ENCODE results near the gene CRP. TPM values are rescaled to one million over a fixed set of nuclear protein-coding genes. Genes with fewer than 3 reads are reported as not detected.

The CRP gene
- total RNA-seq, 2 experiments from 2014 or later = not detected

DNA sequence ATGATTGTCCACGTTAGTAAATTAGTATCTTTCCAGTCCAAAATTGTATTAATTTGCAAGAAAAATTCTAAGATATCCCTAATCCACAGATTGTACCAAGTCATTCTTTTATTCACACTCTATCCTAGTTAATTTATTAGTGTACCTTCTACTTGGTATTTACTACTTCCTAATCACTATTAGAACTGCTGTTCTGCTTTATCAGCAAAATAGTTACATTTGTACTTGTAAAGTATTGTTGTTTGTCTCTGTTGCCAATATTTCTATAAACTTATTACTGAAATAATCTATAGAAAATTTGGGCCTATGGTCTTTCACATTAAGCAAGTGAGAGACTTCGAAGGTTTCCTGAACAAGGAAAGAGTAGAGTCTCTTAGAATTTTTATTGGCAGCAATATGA lies 5.6 kb upstream of the CRP start:
- Mint-ChIP-seq H3K4me1 (no peaks in the 10 kb centered on the region), H3K36me3 (no peaks in the 10 kb centered on the region), H3K4me3 (no peak overlapping the region), H3K27ac (no peak overlapping the region), H3K27me3 (no peaks in the 10 kb centered on the region), H3K9me3 (peaks cover 12% of the 10 kb centered on the region)
- POLR2A ChIA-PET = no interaction called here
- ATAC-seq (ENCODE audit: low read depth) (no peak), DNase-seq (no peak)

DNA sequence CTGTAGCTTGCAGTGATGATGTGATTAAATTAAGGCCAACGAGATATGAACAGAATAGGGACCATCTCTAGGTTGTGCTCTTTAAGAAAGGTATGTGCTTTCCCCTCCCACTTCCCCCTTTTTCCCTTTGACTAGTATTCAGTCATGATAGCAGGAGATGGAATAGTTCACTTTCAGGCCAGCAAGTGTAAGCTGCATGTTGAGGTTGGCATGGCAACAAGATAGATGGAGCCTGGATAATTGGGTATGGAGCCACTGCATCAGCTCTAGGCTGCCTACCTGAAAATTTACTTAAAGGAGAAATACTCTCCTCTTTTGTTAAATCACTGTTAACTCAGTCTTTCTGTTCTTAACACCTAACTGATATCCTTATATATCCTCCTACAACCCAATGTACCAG lies 1.5 kb upstream of the CRP start:
- no peak overlapping the region for H3K4me3 Mint-ChIP-seq
- H3K36me3 Mint-ChIP-seq = no peaks in the 10 kb centered on the region
- peaks cover 3% of the 10 kb centered on the region for H3K9me3 Mint-ChIP-seq
- H3K27ac Mint-ChIP-seq = no peak overlapping the region
- POLR2A ChIA-PET = no interaction called here
- DNase-seq = no peak
- no peaks in the 10 kb centered on the region for H3K27me3 Mint-ChIP-seq
- no peak for ATAC-seq (ENCODE audit: low read depth)
- no peaks in the 10 kb centered on the region for H3K4me1 Mint-ChIP-seq

DNA sequence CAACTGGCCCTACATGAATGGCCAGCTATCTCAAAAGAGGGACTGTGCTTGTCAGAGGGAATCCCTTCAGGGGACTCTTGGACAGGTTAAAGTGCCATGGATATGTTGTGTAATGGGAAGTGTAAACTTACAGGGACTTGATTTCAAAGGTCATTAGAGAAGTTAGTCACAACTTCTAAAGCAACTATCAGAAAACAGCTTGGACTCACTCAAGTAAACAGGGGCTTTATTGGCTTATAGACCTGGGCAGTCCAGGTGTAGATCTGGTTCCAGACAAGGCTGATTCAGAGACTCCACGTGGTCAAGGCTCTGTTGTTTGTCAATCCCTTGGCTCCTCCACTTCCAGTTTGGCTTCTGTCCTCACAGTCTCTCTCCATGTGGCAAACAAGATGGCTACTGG lies 2.3 kb downstream of the CRP start:
- H3K9me3 Mint-ChIP-seq = no peaks in the 10 kb centered on the region
- H3K27me3 Mint-ChIP-seq = no peaks in the 10 kb centered on the region
- H3K4me3 Mint-ChIP-seq = no peak overlapping the region
- DNase-seq (no peak), ATAC-seq (ENCODE audit: low read depth) (no peak)
- no peak overlapping the region for H3K27ac Mint-ChIP-seq
- POLR2A ChIA-PET = no interaction called here
- no peaks in the 10 kb centered on the region for H3K36me3 Mint-ChIP-seq
- no peaks in the 10 kb centered on the region for H3K4me1 Mint-ChIP-seq

DNA sequence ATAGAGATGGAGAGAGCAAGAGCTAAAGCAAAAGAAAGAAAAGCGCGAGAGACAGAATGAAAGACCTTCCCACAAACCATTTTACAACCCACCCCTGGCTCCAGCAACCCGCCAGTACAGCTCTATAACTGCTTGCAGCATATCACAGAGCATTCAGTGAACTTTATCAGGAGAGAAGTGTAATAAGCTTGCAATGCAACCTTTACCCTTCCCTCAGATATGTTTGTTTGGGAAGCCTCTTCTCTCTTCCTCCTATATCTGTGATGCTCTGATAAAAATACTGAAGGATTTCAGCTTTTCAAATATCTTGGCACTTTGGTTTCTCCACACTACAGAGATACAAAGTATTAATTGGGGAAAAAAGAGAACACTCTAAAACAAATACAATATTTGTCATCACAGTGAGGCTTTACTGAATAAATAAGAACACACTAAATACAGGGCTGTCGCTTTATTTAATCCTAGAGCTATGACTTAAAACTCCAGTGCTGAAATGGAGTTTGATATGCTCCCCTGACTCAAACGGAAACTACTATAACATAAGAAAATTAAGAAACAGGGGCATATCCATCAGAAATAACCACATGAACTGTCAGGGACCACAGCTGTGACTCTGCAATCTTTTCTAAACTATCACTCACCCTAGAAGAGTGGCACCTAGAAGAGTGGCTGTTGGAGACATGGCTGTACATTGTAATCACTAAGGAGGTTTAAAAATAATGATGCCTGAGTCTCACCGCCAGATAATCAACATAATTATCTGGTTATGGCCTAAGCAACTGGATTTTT lies 6.7 kb downstream of the CRP start:
- H3K9me3 Mint-ChIP-seq = no peaks in the 10 kb centered on the region
- POLR2A ChIA-PET = interaction anchor here (0.6 kb wide), 1 partner anchor 395 kb away, joined by 3 read pairs; no protein-coding TSS in a partner anchor
- no peaks in the 10 kb centered on the region for H3K36me3 Mint-ChIP-seq
- no peak overlapping the region for H3K27ac Mint-ChIP-seq
- H3K4me3 Mint-ChIP-seq = no peak overlapping the region
- no peaks in the 10 kb centered on the region for H3K27me3 Mint-ChIP-seq
- ATAC-seq (ENCODE audit: low read depth) (no peak), DNase-seq (no peak)
- H3K4me1 Mint-ChIP-seq = no peaks in the 10 kb centered on the region

DNA sequence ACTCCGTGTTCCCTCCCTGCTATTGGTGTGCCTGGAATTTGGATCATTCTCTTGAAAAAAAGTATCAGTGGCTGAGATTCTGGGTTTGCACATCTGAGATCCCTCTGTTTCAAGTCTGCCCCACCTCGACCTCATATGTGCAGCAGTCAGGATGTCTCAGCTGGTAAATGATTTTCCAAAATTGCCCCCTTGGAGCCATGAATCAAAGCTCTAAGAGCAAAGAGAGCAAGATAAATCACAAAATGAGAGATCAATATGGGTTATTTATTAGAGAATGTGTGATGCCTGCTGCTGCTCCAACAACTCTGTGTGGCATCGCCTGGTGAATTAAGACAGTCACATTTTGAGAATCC lies 8.5 kb downstream of the CRP start:
- POLR2A ChIA-PET = no interaction called here
- Mint-ChIP-seq H3K4me1 (no peaks in the 10 kb centered on the region), H3K27ac (no peak overlapping the region), H3K4me3 (no peak overlapping the region), H3K27me3 (no peaks in the 10 kb centered on the region), H3K9me3 (no peaks in the 10 kb centered on the region), H3K36me3 (no peaks in the 10 kb centered on the region)
- DNase-seq = no peak
- ATAC-seq (ENCODE audit: low read depth) = no peak

DNA sequence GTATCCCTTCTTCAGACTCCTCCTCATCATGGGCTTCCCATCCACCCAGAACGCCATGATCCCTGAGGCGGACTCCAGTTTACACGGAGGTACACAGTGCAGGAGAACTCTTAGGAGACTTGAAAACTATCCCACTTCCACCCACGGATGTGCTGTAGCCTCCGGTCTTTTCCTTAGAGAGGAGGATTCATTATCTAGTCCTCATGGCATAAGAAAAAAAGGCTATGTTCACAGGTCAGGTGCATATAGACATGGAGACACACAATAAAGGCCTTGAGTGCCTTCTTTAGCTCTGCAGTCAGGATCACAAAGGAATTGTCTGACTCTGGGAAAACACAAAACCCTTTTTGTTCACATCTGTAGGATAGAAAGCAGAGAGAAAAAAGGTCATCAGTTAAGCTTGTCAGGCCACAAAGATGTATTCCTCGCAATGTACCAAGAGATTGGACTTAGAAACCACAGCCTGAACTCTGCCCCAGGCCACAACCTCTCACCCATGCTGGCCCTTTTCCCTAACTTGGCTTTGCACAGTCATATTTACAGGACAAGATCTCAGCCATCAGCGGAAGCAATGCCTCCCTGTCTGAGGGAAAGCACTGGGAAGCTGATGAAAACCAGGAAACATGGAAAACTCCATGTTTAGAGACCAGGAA lies 9.0 kb downstream of the CRP start:
- H3K4me3 Mint-ChIP-seq = no peak overlapping the region
- no peaks in the 10 kb centered on the region for H3K4me1 Mint-ChIP-seq
- H3K27ac Mint-ChIP-seq = no peak overlapping the region
- POLR2A ChIA-PET = no interaction called here
- no peaks in the 10 kb centered on the region for H3K27me3 Mint-ChIP-seq
- no peaks in the 10 kb centered on the region for H3K9me3 Mint-ChIP-seq
- ATAC-seq (ENCODE audit: low read depth) (no peak), DNase-seq (no peak)
- H3K36me3 Mint-ChIP-seq = no peaks in the 10 kb centered on the region

DNA sequence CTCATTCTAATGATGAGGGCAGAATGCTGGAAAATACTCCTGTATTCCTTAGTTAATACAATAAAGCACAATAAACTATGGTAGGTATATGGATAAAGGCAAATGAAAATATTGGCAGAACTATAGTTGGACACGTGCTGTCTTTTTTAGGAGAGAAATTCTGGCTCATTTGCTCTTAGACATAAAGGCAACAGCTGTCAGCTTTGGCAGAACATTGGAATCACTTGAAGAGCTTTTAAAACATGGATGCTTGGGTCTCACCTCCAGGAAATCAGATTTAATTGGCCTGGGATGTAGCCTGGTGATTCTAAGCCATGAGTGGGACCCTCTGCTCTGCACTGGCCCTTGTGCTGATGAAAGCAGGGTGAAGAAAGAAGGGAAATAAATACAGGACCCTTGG lies 9.9 kb downstream of the CRP start:
- Mint-ChIP-seq H3K4me3 (no peak overlapping the region), H3K36me3 (no peaks in the 10 kb centered on the region), H3K9me3 (no peaks in the 10 kb centered on the region), H3K4me1 (no peaks in the 10 kb centered on the region), H3K27me3 (peaks cover 4% of the 10 kb centered on the region), H3K27ac (no peak overlapping the region)
- POLR2A ChIA-PET = no interaction called here
- DNase-seq (no peak), ATAC-seq (ENCODE audit: low read depth) (no peak)

DNA sequence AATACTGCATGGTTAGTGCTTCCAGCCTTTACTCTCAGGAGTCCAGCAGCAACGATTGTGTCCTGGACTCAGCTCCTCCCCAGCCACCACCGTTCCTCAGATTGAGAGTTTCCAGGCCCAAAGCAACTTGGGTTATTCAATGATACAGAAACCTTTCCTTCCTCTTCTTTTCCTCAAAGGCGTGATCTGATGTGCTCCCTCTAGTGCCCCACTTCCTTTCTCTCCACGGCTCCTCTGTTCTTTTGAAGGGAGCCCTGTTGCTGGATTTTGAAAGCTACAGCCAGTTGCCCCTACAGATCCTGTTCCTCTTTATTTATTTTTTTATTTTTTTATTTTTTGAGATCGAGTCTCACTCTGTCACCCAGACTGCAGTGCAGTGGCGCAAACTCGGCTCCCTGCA lies 14.1 kb downstream of the CRP start:
- no peak overlapping the region for H3K27ac Mint-ChIP-seq
- DNase-seq = no peak
- no peak overlapping the region for H3K4me3 Mint-ChIP-seq
- H3K27me3 Mint-ChIP-seq = peaks cover 13% of the 10 kb centered on the region
- H3K9me3 Mint-ChIP-seq = no peaks in the 10 kb centered on the region
- POLR2A ChIA-PET = no interaction called here
- no peaks in the 10 kb centered on the region for H3K36me3 Mint-ChIP-seq
- no peak for ATAC-seq (ENCODE audit: low read depth)
- H3K4me1 Mint-ChIP-seq = no peaks in the 10 kb centered on the region

DNA sequence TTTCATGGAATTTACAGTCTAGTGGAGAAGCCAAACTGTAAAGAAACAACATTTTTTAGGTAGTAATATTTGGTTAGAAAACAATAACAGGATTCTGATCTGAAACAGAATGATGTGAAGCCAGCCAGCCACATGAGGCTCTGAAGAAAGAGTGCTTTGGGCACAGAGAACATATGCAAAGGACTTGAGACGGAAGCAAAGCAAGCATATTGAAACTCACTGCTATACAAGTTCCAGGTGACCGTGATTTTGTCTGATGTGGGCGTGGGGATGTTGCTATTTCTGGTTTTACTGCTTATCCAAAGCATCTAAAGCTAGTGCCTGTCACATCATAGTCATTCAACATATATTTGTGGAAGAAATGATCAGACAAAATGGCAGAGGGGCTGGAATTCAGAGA lies 14.7 kb downstream of the CRP start:
- H3K4me1 Mint-ChIP-seq = no peaks in the 10 kb centered on the region
- H3K36me3 Mint-ChIP-seq = peaks cover 1% of the 10 kb centered on the region
- DNase-seq (no peak), ATAC-seq (ENCODE audit: low read depth) (no peak)
- no peaks in the 10 kb centered on the region for H3K9me3 Mint-ChIP-seq
- H3K27ac Mint-ChIP-seq = no peak overlapping the region
- H3K27me3 Mint-ChIP-seq = peaks cover 19% of the 10 kb centered on the region
- H3K4me3 Mint-ChIP-seq = no peak overlapping the region
- POLR2A ChIA-PET = no interaction called here

DNA sequence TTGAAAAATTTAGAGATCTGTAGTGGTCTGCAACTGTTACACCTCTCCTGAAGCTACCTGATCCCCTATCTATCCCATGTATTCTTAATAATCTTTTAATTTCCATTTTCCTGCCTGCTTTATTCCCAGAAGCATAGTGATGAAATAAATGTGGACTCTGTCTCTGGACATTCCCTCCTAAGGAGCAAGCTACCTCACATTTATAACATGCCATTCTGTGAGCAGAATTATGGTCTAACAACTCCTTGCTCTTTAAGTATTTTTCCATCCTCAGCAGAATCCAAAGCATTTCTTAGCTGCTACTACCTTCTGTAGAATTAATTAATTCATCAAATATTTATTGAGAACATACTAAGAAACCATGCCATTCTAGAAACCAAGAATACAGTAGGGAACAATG lies 15.1 kb downstream of the CRP start:
- Mint-ChIP-seq H3K9me3 (no peaks in the 10 kb centered on the region), H3K27ac (no peak overlapping the region)
- POLR2A ChIA-PET = no interaction called here

DNA sequence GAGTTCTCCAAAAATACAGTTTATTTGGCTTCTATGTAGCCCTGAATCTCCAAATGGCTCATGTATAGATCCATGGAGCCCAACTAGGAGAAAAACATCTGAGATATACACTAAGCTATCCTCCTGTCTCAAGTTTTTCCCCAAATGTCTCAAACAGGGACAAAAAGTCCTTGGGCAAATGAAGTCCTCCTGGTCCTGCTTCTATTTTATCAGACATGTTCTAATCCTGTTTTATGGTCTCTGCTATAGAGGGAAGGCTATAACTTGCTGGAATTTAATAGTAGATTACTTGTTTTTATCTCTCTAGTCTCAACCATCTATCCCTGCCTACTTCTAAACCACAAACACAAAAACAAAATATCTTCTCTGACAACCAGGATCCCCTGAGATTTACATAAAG lies 26.9 kb downstream of the CRP start:
- POLR2A ChIA-PET = no interaction called here
- Mint-ChIP-seq H3K27ac (no peak overlapping the region), H3K4me3 (no peak overlapping the region), H3K36me3 (no peaks in the 10 kb centered on the region), H3K9me3 (no peaks in the 10 kb centered on the region), H3K27me3 (peaks cover 14% of the 10 kb centered on the region), H3K4me1 (no peaks in the 10 kb centered on the region)
- no peak for DNase-seq
- no peak for ATAC-seq (ENCODE audit: low read depth)

More for the DNA sequence above, 15.1 kb downstream of the CRP start:
- Mint-ChIP-seq H3K4me3 (no peak overlapping the region), H3K4me1 (no peaks in the 10 kb centered on the region), H3K27me3 (peaks cover 20% of the 10 kb centered on the region), H3K36me3 (peaks cover 1% of the 10 kb centered on the region)
- ATAC-seq (ENCODE audit: low read depth) (no peak), DNase-seq (no peak)

DNA sequence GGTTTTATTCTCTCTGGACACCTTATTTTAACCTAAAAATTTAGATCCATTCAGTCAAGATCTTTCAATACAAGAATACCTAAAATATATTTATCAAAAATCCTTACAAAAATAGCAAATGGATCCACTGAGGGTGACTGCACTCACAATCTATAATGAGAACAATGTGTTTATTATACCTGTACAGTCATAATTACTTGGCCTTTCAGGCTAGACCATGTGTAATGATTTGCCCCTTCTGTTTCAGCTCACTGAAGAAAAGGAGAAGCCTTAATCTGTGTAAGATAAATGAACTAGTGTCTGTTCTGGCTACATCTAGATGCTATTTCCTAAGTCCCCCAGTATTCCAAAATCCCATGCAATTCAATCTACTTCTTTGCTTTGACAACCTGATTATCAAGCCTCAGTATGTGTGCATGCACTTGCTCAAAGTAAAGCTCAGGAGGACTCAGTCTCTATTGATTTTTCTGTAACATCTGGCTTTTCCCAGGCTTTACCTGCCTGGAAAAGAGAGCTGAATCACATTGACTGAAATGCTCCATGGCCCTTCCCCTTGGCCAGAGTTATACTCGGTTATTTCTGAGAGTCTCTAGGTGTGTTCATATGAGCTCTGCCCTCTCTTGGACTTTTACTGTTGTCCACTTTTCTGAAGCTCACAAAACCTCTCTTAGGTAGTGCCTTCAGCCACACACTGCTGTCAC lies 27.6 kb downstream of the CRP start:
- H3K36me3 Mint-ChIP-seq = no peaks in the 10 kb centered on the region
- DNase-seq = no peak
- H3K4me3 Mint-ChIP-seq = no peak overlapping the region
- H3K4me1 Mint-ChIP-seq = no peaks in the 10 kb centered on the region
- H3K27ac Mint-ChIP-seq = no peak overlapping the region
- no peak for ATAC-seq (ENCODE audit: low read depth)
- H3K9me3 Mint-ChIP-seq = no peaks in the 10 kb centered on the region
- peaks cover 14% of the 10 kb centered on the region for H3K27me3 Mint-ChIP-seq
- POLR2A ChIA-PET = no interaction called here

DNA sequence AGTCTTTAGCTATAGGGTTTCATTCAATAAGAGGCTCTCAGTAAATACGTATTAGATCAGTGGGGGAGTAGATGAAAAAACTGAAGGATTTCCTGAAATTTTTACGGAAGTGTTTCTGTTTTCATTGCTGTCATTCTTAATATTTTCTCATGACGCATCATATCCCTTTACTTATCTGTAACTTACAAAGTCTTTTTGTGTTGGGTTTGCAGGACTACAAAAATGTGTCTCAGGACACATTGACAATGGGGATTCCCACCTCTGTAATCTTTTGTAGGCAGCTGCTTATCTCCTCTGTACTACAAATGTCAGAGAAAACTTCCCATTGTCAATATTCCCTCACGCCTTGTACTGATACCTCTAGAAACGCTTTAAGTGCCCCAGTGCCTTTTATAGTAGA lies 35.5 kb downstream of the CRP start:
- no peak for ATAC-seq (ENCODE audit: low read depth)
- Mint-ChIP-seq H3K36me3 (no peaks in the 10 kb centered on the region), H3K9me3 (no peaks in the 10 kb centered on the region), H3K4me3 (no peak overlapping the region), H3K27ac (no peak overlapping the region), H3K4me1 (no peaks in the 10 kb centered on the region), H3K27me3 (peaks cover 12% of the 10 kb centered on the region)
- POLR2A ChIA-PET = no interaction called here
- DNase-seq = no peak

DNA sequence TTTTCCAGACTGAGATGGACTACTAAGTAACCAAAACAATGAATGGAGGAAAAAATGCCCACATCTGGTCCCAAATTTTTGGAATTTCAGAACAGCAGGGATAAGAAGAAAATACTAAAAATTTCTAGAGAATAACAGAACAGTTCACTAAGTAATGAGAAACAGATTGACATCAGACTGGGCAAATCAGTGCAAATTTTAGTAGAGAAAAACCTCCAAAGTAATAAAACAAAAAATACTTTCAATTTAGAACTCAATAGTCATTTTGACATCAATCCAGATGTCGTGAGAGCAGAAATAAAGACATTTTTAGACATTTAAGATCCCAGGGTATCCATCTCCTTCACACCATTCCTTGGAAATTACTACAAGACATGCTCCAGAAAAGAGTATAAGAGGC lies 39.3 kb downstream of the CRP start:
- ATAC-seq (ENCODE audit: low read depth) (no peak), DNase-seq (no peak)
- Mint-ChIP-seq H3K36me3 (no peaks in the 10 kb centered on the region), H3K4me3 (no peak overlapping the region), H3K4me1 (no peaks in the 10 kb centered on the region), H3K27me3 (peaks cover 13% of the 10 kb centered on the region), H3K9me3 (no peaks in the 10 kb centered on the region), H3K27ac (no peak overlapping the region)
- POLR2A ChIA-PET = no interaction called here

Data from activated naive CD8-positive, alpha-beta T cell treated with anti-CD3 and anti-CD28 coated beads, Interleukin-2, amount 10 ng/mL, durations not matched to agents 7 days and 5 days (primary cell).